ENCODE results near the gene SLFN14.

Gene SLFN14

GRCh38 chr17:35548208-35548810 lies 12.3 kb downstream of the SLFN14 start:
- H3K4me3 ChIP-seq (ENCODE audit: low read depth, low read length), result no peak overlapping the region

GRCh38 chr17:35546487-35546886 lies 14.1 kb downstream of the SLFN14 start:
- Histone ChIP-seq H3K27ac (ENCODE audit: extremely low read depth, low read depth, low read length) (no peak overlapping the region), H3K9me3 (ENCODE audit: control insufficient read depth, insufficient read depth, low read depth, low read length) (no peaks in the 10 kb centered on the region), H3K36me3 (ENCODE audit: control insufficient read depth in 2 of 2, insufficient read depth in 1 of 2, low read length in 2 of 2) (no peaks in the 10 kb centered on the region), H3K4me1 (ENCODE audit: control insufficient read depth, insufficient read depth, low read length) (no peaks in the 10 kb centered on the region), H3K4me3 (ENCODE audit: low read depth, low read length) (no peak overlapping the region)
- TF ChIP-seq ZNF239 (tag by site-specific recombination; IDR thresholded peaks at IDR 0.05), result no peak
- no peak for TF ChIP-seq ZNF223 (tag by site-specific recombination; IDR thresholded peaks at IDR 0.05)
- no peak for TF ChIP-seq ZNF169 (tag by site-specific recombination; IDR thresholded peaks at IDR 0.05)
- TF ChIP-seq ZNF140 (tag by site-specific recombination; IDR thresholded peaks at IDR 0.05), result no peak
- ChIA-PET CTCF (interaction anchor here (1.0 to 7.3 kb wide), 2 partner anchors 8 to 259 kb away, joined by 3 to 49 read pairs; partner anchors contain the start of gene SLFN12L), POLR2A (no interaction called here)

More at GRCh38 chr17:35548208-35548810, 12.3 kb downstream of the SLFN14 start:
- ChIA-PET POLR2A (no interaction called here), CTCF (interaction anchor here (7.3 kb wide), 1 partner anchor 10 kb away, joined by 49 read pairs; the partner anchor contains the start of gene SLFN12L)
- Histone ChIP-seq H3K4me1 (ENCODE audit: control insufficient read depth, insufficient read depth, low read length) (no peaks in the 10 kb centered on the region), H3K36me3 (ENCODE audit: control insufficient read depth in 2 of 2, insufficient read depth in 1 of 2, low read length in 2 of 2) (no peaks in the 10 kb centered on the region), H3K27ac (ENCODE audit: extremely low read depth, low read depth, low read length) (no peak overlapping the region), H3K9me3 (ENCODE audit: control insufficient read depth, insufficient read depth, low read depth, low read length) (no peaks in the 10 kb centered on the region)
- TF ChIP-seq ZNF518A (tag by site-specific recombination; conservative IDR thresholded peaks at IDR 0.05; ENCODE audit: low read depth) (no peak), ZNF621 (tag by site-specific recombination; IDR thresholded peaks at IDR 0.05) (no peak), ZNF488 (tag by site-specific recombination; IDR thresholded peaks at IDR 0.05) (no peak), KLF9 (tag by site-specific recombination; IDR thresholded peaks at IDR 0.05; ENCODE audit: low read depth) (no peak), ZNF623 (tag by site-specific recombination; IDR thresholded peaks at IDR 0.05) (no peak), ZNF596 (tag by site-specific recombination; IDR thresholded peaks at IDR 0.05) (no peak), ZNF521 (tag by site-specific recombination; IDR thresholded peaks at IDR 0.05) (no peak), BCL6B (tag by site-specific recombination; IDR thresholded peaks at IDR 0.05) (no peak)

GRCh38 chr17:35545150-35545549 lies 15.5 kb downstream of the SLFN14 start:
- ChIA-PET POLR2A (no interaction called here), CTCF (interaction anchor here (1.0 to 4.3 kb wide), 3 partner anchors 10 to 233 kb away, joined by 4 to 19 read pairs (median 5); no protein-coding TSS in a partner anchor)

More at GRCh38 chr17:35545150-35545549, 15.5 kb downstream of the SLFN14 start:
- Histone ChIP-seq H3K4me1 (ENCODE audit: control insufficient read depth, insufficient read depth, low read length) (no peaks in the 10 kb centered on the region), H3K9me3 (ENCODE audit: control insufficient read depth, insufficient read depth, low read depth, low read length) (no peaks in the 10 kb centered on the region), H3K27ac (ENCODE audit: extremely low read depth, low read depth, low read length) (no peak overlapping the region), H3K36me3 (ENCODE audit: control insufficient read depth in 2 of 2, insufficient read depth in 1 of 2, low read length in 2 of 2) (no peaks in the 10 kb centered on the region), H3K4me3 (ENCODE audit: low read depth, low read length) (no peak overlapping the region)
- TF ChIP-seq PBX3 (CRISPR knock-in tag; IDR thresholded peaks at IDR 0.05) (no peak), ZNF302 (tag by site-specific recombination; IDR thresholded peaks at IDR 0.05; ENCODE audit: low read depth) (no peak), ZNF514 (tag by site-specific recombination; IDR thresholded peaks at IDR 0.05) (no peak), ZNF114 (tag by site-specific recombination; IDR thresholded peaks at IDR 0.05) (no peak), ZNF548 (tag by site-specific recombination; IDR thresholded peaks at IDR 0.05) (no peak)
